Trophoblast cell (in vitro differentiated cells and primary cell): Measurements from ENCODE around the gene TRIM8.

Experiments used
- DNase-seq, 2 donors: peaks; one replicate each; pipeline ENCODE4 v3.0.0-alpha.2; 2016
- H2AFZ ChIP-seq: 2 replicates; pipeline ENCODE4 v1.6.1; 2013; ENCODE audit warnings: low read length, moderate library complexity, mild to moderate bottlenecking; ENCODE audit not compliant: insufficient read depth, poor library complexity
- H2AK5ac ChIP-seq: 2 replicates; pipeline ENCODE4 v1.6.1; 2013; ENCODE audit warnings: mild to moderate bottlenecking, low read length
- H2BK120ac ChIP-seq: 2 replicates; pipeline ENCODE4 v1.6.1; 2013; ENCODE audit warnings: low read length, mild to moderate bottlenecking, moderate library complexity; ENCODE audit not compliant: insufficient read depth, poor library complexity
- H2BK12ac ChIP-seq: 2 replicates; pipeline ENCODE4 v1.6.1; 2013; ENCODE audit warnings: mild to moderate bottlenecking, low read length, moderate library complexity
- H2BK5ac ChIP-seq: 2 replicates; pipeline ENCODE4 v1.6.1; 2013; ENCODE audit warnings: low read length, low read depth, moderate library complexity, mild to moderate bottlenecking; ENCODE audit not compliant: poor library complexity
- H3K14ac ChIP-seq: 2 replicates; pipeline ENCODE4 v1.6.1; 2013; ENCODE audit warnings: mild to moderate bottlenecking, low read length
- H3K18ac ChIP-seq: 2 replicates; pipeline ENCODE4 v1.6.1; 2013; ENCODE audit warnings: mild to moderate bottlenecking, low read length
- H3K23ac ChIP-seq: 2 replicates; pipeline ENCODE4 v1.6.1; 2013; ENCODE audit warnings: low read length
- H3K27ac ChIP-seq: 2 replicates; pipeline ENCODE4 v1.5.1; 2013; ENCODE audit warnings: low read depth, mild to moderate bottlenecking, inconsistent platforms, low read length, moderate library complexity
- H3K27me3 ChIP-seq: 2 replicates; pipeline ENCODE4 v1.6.1; 2013; ENCODE audit warnings: inconsistent platforms, mild to moderate bottlenecking, low read length, moderate library complexity; ENCODE audit not compliant: insufficient read depth
- H3K36me3 ChIP-seq, 2 experiments: 1 replicate in 1 of 2; 2 replicates in 1 of 2; pipeline ENCODE4 v1.6.1; 2013; ENCODE audit warnings: low read length in 2 of 2, mild to moderate bottlenecking in 2 of 2, moderate library complexity in 1 of 2; ENCODE audit not compliant: insufficient read depth in 2 of 2, control insufficient read depth in 1 of 2
- H3K4ac ChIP-seq: 2 replicates; pipeline ENCODE4 v1.6.1; 2013; ENCODE audit warnings: low read depth, mild to moderate bottlenecking, low read length, moderate library complexity
- H3K4me1 ChIP-seq, 2 experiments: 1 replicate in 1 of 2; 2 replicates in 1 of 2; pipeline ENCODE4 v1.6.1; 2013; ENCODE audit warnings: low read length in 2 of 2, mild to moderate bottlenecking in 2 of 2, moderate library complexity in 1 of 2; ENCODE audit not compliant: insufficient read depth in 2 of 2, control insufficient read depth in 1 of 2
- H3K4me2 ChIP-seq: 2 replicates; pipeline ENCODE4 v1.6.1; 2013; ENCODE audit warnings: inconsistent platforms, mild to moderate bottlenecking, low read length, moderate library complexity
- H3K4me3 ChIP-seq: 2 replicates; pipeline ENCODE4 v1.5.1; 2013; ENCODE audit warnings: mild to moderate bottlenecking, low read depth, low read length, inconsistent platforms
- H3K79me1 ChIP-seq: one replicate; pipeline ENCODE4 v1.6.1; 2013; ENCODE audit warnings: low read length
- H3K79me2 ChIP-seq: 2 replicates; pipeline ENCODE4 v1.6.1; 2013; ENCODE audit warnings: low read length, mild to moderate bottlenecking; ENCODE audit not compliant: control insufficient read depth, insufficient read depth, poor library complexity
- H3K9ac ChIP-seq: 2 replicates; pipeline ENCODE4 v1.6.1; 2013; ENCODE audit warnings: mild to moderate bottlenecking, low read length
- H3K9me3 ChIP-seq: 2 replicates; pipeline ENCODE4 v1.6.1; 2013; ENCODE audit warnings: low read depth, mild to moderate bottlenecking, control low read depth, inconsistent platforms, low read length; ENCODE audit not compliant: insufficient read depth
- H4K12ac ChIP-seq: 2 replicates; pipeline ENCODE4 v1.6.1; 2013; ENCODE audit warnings: low read depth, mild to moderate bottlenecking, low read length, moderate library complexity
- H4K8ac ChIP-seq: 2 replicates; pipeline ENCODE4 v1.6.1; 2013; ENCODE audit warnings: low read depth, mild to moderate bottlenecking, low read length, moderate library complexity
- H4K91ac ChIP-seq: one replicate; pipeline ENCODE4 v1.6.1; 2013; ENCODE audit warnings: low read depth, mild to moderate bottlenecking, low read length, moderate library complexity
- WGBS: extraction: QIAGEN DNeasy Blood & Tissue Kit; methylation state at CpG from one replicate; pipeline ENCODE4 v1.1.7; 2013; ENCODE audit warnings: missing lambda C conversion rate; ENCODE audit not compliant: insufficient read length, insufficient coverage; ENCODE audit errors: extremely low coverage; 5-methylcytosine and 5-hydroxymethylcytosine counted together

Gene TRIM8

GRCh38 chr10:102634686-102635085 lies 9.6 kb upstream of the TRIM8 start:
- Histone ChIP-seq H4K12ac (no peak overlapping the region), H3K79me2 (peaks cover 6% of the 10 kb centered on the region), H3K27ac (peak overlapping the region; percentile 63), H3K27me3 (no peaks in the 10 kb centered on the region), H2BK120ac (peak overlapping the region; percentile 85), H3K18ac (peak overlapping the region; percentile 11), H4K8ac (peak overlapping the region; percentile 33), H2BK12ac (peak overlapping the region; percentile 76), H3K79me1 (peaks cover 35% of the 10 kb centered on the region), H4K91ac (peak overlapping the region; percentile 84), H3K9me3 (no peaks in the 10 kb centered on the region), H2AK5ac (no peak overlapping the region), H3K14ac (no peak overlapping the region), H3K36me3 (peaks cover 11 to 15% of the 10 kb centered on the region in 2 experiments), H3K23ac (no peak overlapping the region), H3K9ac (no peak overlapping the region), H3K4me2 (peak overlapping the region; percentile 46), H3K4me1 (peaks cover 52 to 56% of the 10 kb centered on the region in 2 experiments), H2BK5ac (peak overlapping the region; percentile 45), H3K4me3 (no peak overlapping the region), H2AFZ (no peak overlapping the region), H3K4ac (peak overlapping the region; percentile 10)
- peak in 1 of 2 donors; percentile 40 for DNase-seq
- no CpG with 5 or more reads among the region's 4 CpGs for WGBS

GRCh38 chr10:102635377-102635776 lies 8.9 kb upstream of the TRIM8 start:
- WGBS: no CpG with 5 or more reads among the region's 4 CpGs
- Histone ChIP-seq H2BK12ac (peak overlapping the region; percentile 76), H4K12ac (no peak overlapping the region), H3K9me3 (no peaks in the 10 kb centered on the region), H3K9ac (no peak overlapping the region), H2BK5ac (peak overlapping the region; percentile 45), H2AFZ (no peak overlapping the region), H4K8ac (peak overlapping the region; percentile 33), H3K79me2 (peaks cover 2% of the 10 kb centered on the region), H2AK5ac (peak overlapping the region; percentile 35), H3K4me3 (no peak overlapping the region), H2BK120ac (peak overlapping the region; percentile 85), H3K79me1 (peaks cover 29% of the 10 kb centered on the region), H3K4ac (no peak overlapping the region), H3K27ac (peak overlapping the region; percentile 63), H3K4me2 (no peak overlapping the region), H3K23ac (no peak overlapping the region), H4K91ac (peak overlapping the region; percentile 71), H3K36me3 (peaks cover 8 to 14% of the 10 kb centered on the region in 2 experiments), H3K18ac (no peak overlapping the region), H3K14ac (peak overlapping the region; percentile 6), H3K4me1 (peaks cover 46 to 51% of the 10 kb centered on the region in 2 experiments), H3K27me3 (no peaks in the 10 kb centered on the region)
- DNase-seq: no peak

- Histone ChIP-seq H3K23ac (no peak overlapping the region), H3K4me2 (no peak overlapping the region), H3K4me1 (peaks cover 13 to 16% of the 10 kb centered on the region in 2 experiments), H4K8ac (no peak overlapping the region), H2BK12ac (no peak overlapping the region), H3K4me3 (no peak overlapping the region), H2BK5ac (no peak overlapping the region), H3K27ac (no peak overlapping the region), H3K36me3 (no peaks in the 10 kb centered on the region), H2AFZ (no peak overlapping the region), H2AK5ac (no peak overlapping the region), H4K12ac (no peak overlapping the region), H3K18ac (no peak overlapping the region), H3K79me1 (peaks cover 27% of the 10 kb centered on the region), H3K4ac (no peak overlapping the region), H4K91ac (no peak overlapping the region), H3K79me2 (peaks cover 12% of the 10 kb centered on the region), H2BK120ac (no peak overlapping the region), H3K14ac (no peak overlapping the region), H3K9ac (no peak overlapping the region), H3K27me3 (no peaks in the 10 kb centered on the region), H3K9me3 (no peaks in the 10 kb centered on the region)
- no CpG with 5 or more reads among the region's 2 CpGs for WGBS
- DNase-seq: no peak
Measured at GRCh38 chr10:102639537-102639936, 4.7 kb upstream of the TRIM8 start.

- no peak overlapping the region for H2AK5ac ChIP-seq
- H3K18ac ChIP-seq: no peak overlapping the region
- H3K23ac ChIP-seq: no peak overlapping the region
- H2BK120ac ChIP-seq: no peak overlapping the region
- peaks cover 25% of the 10 kb centered on the region for H3K79me1 ChIP-seq
- H4K91ac ChIP-seq: no peak overlapping the region
- peaks cover 3 to 13% of the 10 kb centered on the region in 2 experiments for H3K4me1 ChIP-seq
- H3K27ac ChIP-seq: no peak overlapping the region
- H3K27me3 ChIP-seq: no peaks in the 10 kb centered on the region
- H2BK12ac ChIP-seq: no peak overlapping the region
- no peaks in the 10 kb centered on the region for H3K9me3 ChIP-seq
- DNase-seq: peak in 1 of 2 donors; percentile 20
- peak overlapping the region; percentile 94 for H3K4me2 ChIP-seq
- H3K36me3 ChIP-seq: no peaks in the 10 kb centered on the region
- H3K79me2 ChIP-seq: peaks cover 26% of the 10 kb centered on the region
- no peak overlapping the region for H3K4me3 ChIP-seq
- H2BK5ac ChIP-seq: no peak overlapping the region
- no CpG with 5 or more reads among the region's 7 CpGs for WGBS
- H4K12ac ChIP-seq: no peak overlapping the region
- H3K4ac ChIP-seq: no peak overlapping the region
- H3K14ac ChIP-seq: no peak overlapping the region
- no peak overlapping the region for H3K9ac ChIP-seq
- no peak overlapping the region for H4K8ac ChIP-seq
- H2AFZ ChIP-seq: no peak overlapping the region
Measured at GRCh38 chr10:102641402-102641801, 2.9 kb upstream of the TRIM8 start.
